HepG2 (cell line): ENCODE data around the gene DBN1. TPM values are rescaled to one million over a fixed set of nuclear protein-coding genes. Genes with fewer than 3 reads are reported as not detected.
A peak's percentile ranks its signal among the peaks of the same experiment; 100 is the strongest.

ENCODE experiments used
- AFF4 ChIP-seq: sonication (generic); formaldehyde crosslinking; IDR thresholded peaks from 2 replicates; pipeline ENCODE4 v1.4.0; 2020; ENCODE audit warnings: missing genetic modification reagents
- BRD4 ChIP-seq: sonication (generic); formaldehyde crosslinking; IDR thresholded peaks from 2 replicates; pipeline ENCODE4 v1.4.0; 2020; ENCODE audit warnings: missing genetic modification reagents
- CREM ChIP-seq, 2 experiments: sonication (generic) in 1 of 2; formaldehyde crosslinking in 1 of 2; IDR thresholded peaks; 2 replicates each; pipeline versions ENCODE4 v1.4.0 to v1.6.1; 2016 to 2020; ENCODE audit warnings: antibody characterized with exemption in 1 of 2, mild to moderate bottlenecking in 1 of 2, missing genetic modification reagents in 1 of 2
- GATA4 ChIP-seq: sonication (generic); IDR thresholded peaks from 2 replicates; pipeline ENCODE4 v1.6.1; 2016; ENCODE audit warnings: antibody characterized with exemption, low read depth, borderline replicate concordance
- HOXA5 ChIP-seq: sonication (generic); formaldehyde crosslinking; IDR thresholded peaks from 2 replicates; pipeline ENCODE4 v1.4.0; 2020; ENCODE audit warnings: missing genetic modification reagents
- KDM5A ChIP-seq: fragments of 200-600 bp; sonication (generic); IDR thresholded peaks from 2 replicates; pipeline ENCODE4 v1.7.0; 2018; ENCODE audit warnings: antibody characterized with exemption, mild to moderate bottlenecking, low read length, borderline replicate concordance
- KDM6A ChIP-seq: IDR thresholded peaks from 2 replicates; pipeline ENCODE4 v1.6.1; 2016; ENCODE audit warnings: low read depth
- MED8 ChIP-seq: sonication (generic); formaldehyde crosslinking; IDR thresholded peaks from 2 replicates; pipeline ENCODE4 v1.8.1; 2023; ENCODE audit warnings: mild to moderate bottlenecking, missing genetic modification reagents; ENCODE audit not compliant: insufficient replicate concordance
- PCBP2 ChIP-seq: fragments of 200-400 bp; formaldehyde crosslinking; optimal IDR thresholded peaks from 2 replicates; pipeline ENCODE3; 2018; ENCODE audit warnings: low read length, low read depth; ENCODE audit not compliant: poor library complexity, severe bottlenecking
- RFXANK ChIP-seq: IDR thresholded peaks from 2 replicates; pipeline ENCODE4 v1.6.1; 2016
- SMYD3 ChIP-seq: sonication (generic); formaldehyde crosslinking; IDR thresholded peaks from 2 replicates; pipeline ENCODE4 v1.8.1; 2023; ENCODE audit warnings: mild to moderate bottlenecking, missing genetic modification reagents
- TBX3 ChIP-seq: fragments of 450-650 bp; IDR thresholded peaks from 2 replicates; pipeline ENCODE4 v1.6.1; 2017; ENCODE audit warnings: antibody characterized with exemption, mild to moderate bottlenecking, inconsistent platforms, borderline replicate concordance
- THRA ChIP-seq: sonication (generic); formaldehyde crosslinking; IDR thresholded peaks from 2 replicates; pipeline ENCODE4 v1.4.0; 2020; ENCODE audit warnings: missing genetic modification reagents, borderline replicate concordance
- U2AF2 ChIP-seq: fragments of 200-400 bp; formaldehyde crosslinking; IDR thresholded peaks from 2 replicates; pipeline ENCODE4 v1.6.1; 2017; ENCODE audit warnings: low read depth, mild to moderate bottlenecking, low read length
- ZBTB25 ChIP-seq: IDR thresholded peaks from 2 replicates; pipeline ENCODE4 v1.6.1; 2018; ENCODE audit warnings: missing genetic modification reagents
- ZBTB43 ChIP-seq: sonication (generic); formaldehyde crosslinking; conservative IDR thresholded peaks from 2 replicates; pipeline ENCODE4 v1.4.0; 2020; ENCODE audit warnings: missing genetic modification reagents
- ZNF232 ChIP-seq: sonication (generic); formaldehyde crosslinking; IDR thresholded peaks from 2 replicates; pipeline ENCODE4 v1.4.0; 2020; ENCODE audit warnings: missing genetic modification reagents, borderline replicate concordance
- ZNF577 ChIP-seq: sonication (generic); formaldehyde crosslinking; IDR thresholded peaks from 2 replicates; pipeline ENCODE4 v1.4.0; 2020; ENCODE audit warnings: mild to moderate bottlenecking, low read depth, missing genetic modification reagents, borderline replicate concordance
- ZNF607 ChIP-seq: sonication (generic); formaldehyde crosslinking; IDR thresholded peaks from 2 replicates; pipeline ENCODE4 v1.5.1; 2020; ENCODE audit warnings: missing genetic modification reagents, mild to moderate bottlenecking, borderline replicate concordance
- ZNF616 ChIP-seq: sonication (generic); formaldehyde crosslinking; IDR thresholded peaks from 2 replicates; pipeline ENCODE4 v1.5.0; 2020; ENCODE audit warnings: low read depth, mild to moderate bottlenecking, missing genetic modification reagents
- ZNF737 ChIP-seq: sonication (generic); formaldehyde crosslinking; IDR thresholded peaks from 2 replicates; pipeline ENCODE4 v1.5.0; 2020; ENCODE audit warnings: missing genetic modification reagents, mild to moderate bottlenecking, borderline replicate concordance
- ZNF768 ChIP-seq: sonication (generic); formaldehyde crosslinking; IDR thresholded peaks from 2 replicates; pipeline ENCODE4 v1.4.0; 2020; ENCODE audit warnings: missing genetic modification reagents
- polyA plus RNA-seq, 8 experiments: library from polyadenylated mRNA; depleted of rRNA in 3 of 8; stranded (reverse) in 7 of 8; unstranded in 1 of 8; fragments of >200 nt; fragmentation: Illumina TruSeq in 4 of 8; extraction: Trizol in 4 of 8; gene quantifications; 2 replicates each; pipeline versions ENCODE4 v1.2.1 to v1.2.3, GENCODE V29; 2011 to 2016; ENCODE audit warnings: low read depth in 4 of 8, missing spikeins in 1 of 8, mixed read lengths in 1 of 8; ENCODE audit not compliant: insufficient read depth in 1 of 8
- total RNA-seq, 5 experiments: library from RNA; depleted of rRNA; stranded (reverse); fragments of >200 nt; fragmentation: Illumina TruSeq; extraction: Trizol; gene quantifications; 2 replicates each; pipeline ENCODE4 v1.2.3, GENCODE V29; 2016; ENCODE audit warnings: low read depth in 1 of 5

The DBN1 gene
- total and polyA plus RNA-seq, 2 of the 13 experiments (the other 11 are each of a cell fraction or from before 2014, with no cell fraction given), result 27.0 to 37.3 TPM

GRCh38 chr5:177425801-177426565 lies 47.5 kb downstream of the DBN1 start (continued):
- TF ChIP-seq ZNF768 (CRISPR knock-in tag) (peak; percentile 37; the same call in 1 of the 2 replicates), ZBTB43 (CRISPR knock-in tag) (peak; percentile 17; the same call in 1 of the 2 replicates), ZBTB25 (no peak), U2AF2 (no peak), HOXA5 (CRISPR knock-in tag) (peak; percentile 65; the same call in 1 of the 2 replicates), TBX3 (no peak), CREM (IDR thresholded peaks at IDR 0.05) (peak; percentile 90), CREM (CRISPR knock-in tag; IDR thresholded peaks at IDR 0.05) (no peak), GATA4 (peak; percentile 59; the same call in 1 of the 2 replicates), RFXANK (0 out of 2 replicates have a peak, but pooled peaks have one; percentile 17), KDM5A (peak; percentile 62; the same call in 1 of the 2 replicates), PCBP2 (no peak), AFF4 (no peak), ZNF607 (CRISPR knock-in tag) (peak; percentile 69), KDM6A (no peak), ZNF232 (CRISPR knock-in tag) (peak; percentile 91), ZNF737 (CRISPR knock-in tag) (no peak), MED8 (CRISPR knock-in tag) (no peak), SMYD3 (0 out of 2 replicates have a peak, but pooled peaks have one; percentile 32), THRA (CRISPR knock-in tag) (peak; percentile 12; the same call in 1 of the 2 replicates), ZNF616 (CRISPR knock-in tag) (no peak), ZNF577 (CRISPR knock-in tag) (no peak), BRD4 (CRISPR knock-in tag) (no peak)
